Endometrial microvascular endothelial cells (primary cell): ENCODE data around the gene LYPD6B. TPM values are rescaled to one million over a fixed set of nuclear protein-coding genes. Genes with fewer than 3 reads are reported as not detected.

ENCODE experiments used
- in situ Hi-C: cut with HindIII; loops from 2 replicates; pipeline ENCODE4 v1.10.0; 2017; ENCODE audit warnings: low sequenced_read_pairs, low pct_unique_long_range_greater_than_20kb; ENCODE audit errors: inconsistent ontology term
- total RNA-seq: library from RNA; depleted of rRNA; stranded (reverse); fragments of >200 nt; gene quantifications from one replicate; pipeline ENCODE4 v1.2.3, GENCODE V29; 2015; ENCODE audit errors: inconsistent ontology term

The LYPD6B gene
- total RNA-seq: not detected

GRCh38 chr2:149038442-149039212 is at the start of gene LYPD6B:
Gene LYPD6B (plus strand): TSS chr2:149038699. CDS start chr2:149130949, 92,250 bp downstream.
- in situ Hi-C loops: no loop called here

GRCh38 chr2:148989882-148990493 is 48.5 kb upstream of the LYPD6B start:
- in situ Hi-C loops: no loop called here

GRCh38 chr2:148990968-148991367 is 47.5 kb upstream of the LYPD6B start:
- in situ Hi-C loops: no loop called here

- in situ Hi-C loops: no loop called here
Measured at GRCh38 chr2:148992448-148992847, 46.1 kb upstream of the LYPD6B start.

GRCh38 chr2:148993351-148993750 is 45.1 kb upstream of the LYPD6B start:
- in situ Hi-C loops: no loop called here

GRCh38 chr2:148994341-148994740 is 44.2 kb upstream of the LYPD6B start:
- in situ Hi-C loops: no loop called here

- in situ Hi-C loops: no loop called here
Measured at GRCh38 chr2:148996805-148997204, 41.7 kb upstream of the LYPD6B start.

GRCh38 chr2:148998165-148998830 is 40.2 kb upstream of the LYPD6B start:
- in situ Hi-C loops: no loop called here

- in situ Hi-C loops: no loop called here
Measured at GRCh38 chr2:148998831-148999200, 39.7 kb upstream of the LYPD6B start.

GRCh38 chr2:148999451-148999921 is 39.0 kb upstream of the LYPD6B start:
- in situ Hi-C loops: no loop called here

GRCh38 chr2:149000158-149000938 is 38.2 kb upstream of the LYPD6B start:
- in situ Hi-C loops: no loop called here

- in situ Hi-C loops: no loop called here
Measured at GRCh38 chr2:149001496-149001895, 37.0 kb upstream of the LYPD6B start.

- in situ Hi-C loops: no loop called here
Measured at GRCh38 chr2:149002378-149002890, 36.1 kb upstream of the LYPD6B start.

GRCh38 chr2:149002891-149003740 is 35.4 kb upstream of the LYPD6B start:
- in situ Hi-C loops: no loop called here

- in situ Hi-C loops: no loop called here
Measured at GRCh38 chr2:149004836-149005235, 33.7 kb upstream of the LYPD6B start.

GRCh38 chr2:149005471-149006077 is 32.9 kb upstream of the LYPD6B start:
- in situ Hi-C loops: no loop called here

GRCh38 chr2:149006883-149007543 is 31.5 kb upstream of the LYPD6B start:
- in situ Hi-C loops: no loop called here
